NCI-H187 (cell line): Measurements from ENCODE around the gene MRPS34.

ENCODE experiments used
- DNase-seq, 2 experiments: peaks; one replicate each; lab custom pipeline; 2025; lab: John Stamatoyannopoulos, UW

Gene MRPS34

DNA sequence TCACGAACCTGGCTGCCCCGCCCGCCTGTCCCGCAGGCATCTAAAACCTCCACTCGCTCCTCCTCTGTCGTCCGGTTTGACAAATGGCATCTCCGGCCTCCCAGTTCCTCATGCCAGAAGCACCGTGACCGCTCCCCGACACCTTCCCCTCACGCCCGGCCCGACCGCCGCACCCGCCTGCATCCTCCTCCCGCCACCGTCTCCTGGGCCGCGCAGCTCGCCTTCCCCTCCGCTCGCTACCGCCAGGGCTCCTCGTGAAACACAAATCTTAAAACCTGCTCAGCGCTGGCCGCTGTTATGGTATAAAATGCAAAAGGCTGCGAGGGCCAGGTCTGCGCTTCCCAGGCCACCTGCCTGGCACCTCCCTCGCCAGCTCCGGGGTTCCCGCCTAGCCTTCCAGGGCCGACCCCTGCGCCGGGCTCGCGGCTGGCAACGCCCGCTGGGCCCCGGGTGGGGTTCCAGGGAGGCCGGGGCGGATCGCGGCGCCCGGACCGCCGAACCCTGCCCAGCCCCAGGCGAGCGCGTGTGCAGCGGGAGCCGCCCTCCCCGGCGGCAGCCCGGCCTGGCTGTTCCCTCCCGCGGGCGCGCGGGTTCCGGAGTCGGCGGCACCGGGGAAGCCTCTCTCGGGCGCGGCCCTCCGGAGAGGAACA lies 8.9 kb upstream of the MRPS34 start:
- no peak for DNase-seq

DNA sequence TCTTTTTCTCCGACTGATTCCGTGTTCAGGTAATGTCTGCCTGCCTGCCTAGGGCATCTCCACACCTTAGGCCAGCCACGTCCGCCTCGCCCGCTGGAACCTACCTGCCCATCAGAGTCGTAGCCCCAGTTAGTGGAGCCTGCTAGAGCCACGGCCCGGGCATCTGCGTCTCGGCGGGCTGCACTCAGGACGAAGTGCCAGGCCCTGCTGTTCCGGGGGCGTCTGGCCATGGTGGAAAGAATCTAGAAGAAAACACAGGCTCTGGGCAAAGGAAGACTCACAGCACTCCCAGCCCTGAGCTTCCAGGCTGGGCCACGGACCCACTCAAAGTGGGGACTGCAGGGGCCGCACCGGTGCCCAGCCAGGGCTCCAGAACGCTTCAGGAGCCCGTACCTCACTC lies 8.3 kb upstream of the MRPS34 start:
- no peak for DNase-seq

GRCh38 chr16:1780677-1781072 lies 7.7 kb upstream of the MRPS34 start:
- DNase-seq = no peak

DNA sequence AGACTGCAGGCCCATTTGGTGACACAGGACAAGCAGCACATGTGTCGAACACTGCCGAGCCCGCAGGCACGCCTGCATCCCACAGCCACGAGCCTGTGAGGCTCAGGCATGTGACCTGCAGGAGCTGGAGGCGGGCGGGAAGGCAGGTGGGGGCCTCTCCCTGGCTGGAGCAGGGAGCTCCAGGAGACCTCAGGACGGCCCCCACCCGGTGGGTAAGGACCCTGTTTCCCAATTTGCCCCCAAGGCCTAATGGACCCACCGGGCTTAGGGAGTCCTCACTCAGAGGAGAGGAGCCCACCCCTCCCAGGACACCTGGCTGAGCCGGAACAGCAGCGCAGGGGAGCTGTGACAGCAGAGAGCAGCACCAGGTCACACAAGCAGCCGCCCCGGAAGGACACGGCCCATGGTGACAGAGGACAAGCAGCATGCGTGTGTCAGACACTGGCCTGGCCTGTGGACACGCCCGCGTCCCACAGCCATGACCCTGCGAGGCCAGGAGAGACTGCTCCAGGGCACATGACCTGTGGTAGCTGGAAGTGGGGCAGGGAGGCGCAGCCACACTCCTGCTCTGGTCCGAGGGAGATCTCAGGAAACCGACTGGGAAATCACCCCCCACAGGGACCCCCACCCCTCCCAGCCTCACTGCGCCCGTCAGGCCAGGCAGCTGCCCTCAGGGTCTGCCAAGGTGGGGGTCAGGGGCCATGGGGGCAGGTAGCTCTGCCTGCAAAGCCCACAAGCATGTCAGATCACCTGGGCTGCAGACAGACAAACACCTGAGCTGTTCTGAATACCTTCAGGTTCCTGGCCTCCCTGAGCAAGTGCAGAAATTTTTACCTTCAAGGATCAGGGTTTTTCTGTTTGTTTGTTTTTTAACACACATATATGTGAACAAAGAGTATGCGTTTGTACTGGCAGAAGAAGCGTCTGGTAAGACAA lies 7.1 kb upstream of the MRPS34 start:
- no peak for DNase-seq

GRCh38 chr16:1779234-1779701 lies 6.3 kb upstream of the MRPS34 start:
- no peak for DNase-seq

DNA sequence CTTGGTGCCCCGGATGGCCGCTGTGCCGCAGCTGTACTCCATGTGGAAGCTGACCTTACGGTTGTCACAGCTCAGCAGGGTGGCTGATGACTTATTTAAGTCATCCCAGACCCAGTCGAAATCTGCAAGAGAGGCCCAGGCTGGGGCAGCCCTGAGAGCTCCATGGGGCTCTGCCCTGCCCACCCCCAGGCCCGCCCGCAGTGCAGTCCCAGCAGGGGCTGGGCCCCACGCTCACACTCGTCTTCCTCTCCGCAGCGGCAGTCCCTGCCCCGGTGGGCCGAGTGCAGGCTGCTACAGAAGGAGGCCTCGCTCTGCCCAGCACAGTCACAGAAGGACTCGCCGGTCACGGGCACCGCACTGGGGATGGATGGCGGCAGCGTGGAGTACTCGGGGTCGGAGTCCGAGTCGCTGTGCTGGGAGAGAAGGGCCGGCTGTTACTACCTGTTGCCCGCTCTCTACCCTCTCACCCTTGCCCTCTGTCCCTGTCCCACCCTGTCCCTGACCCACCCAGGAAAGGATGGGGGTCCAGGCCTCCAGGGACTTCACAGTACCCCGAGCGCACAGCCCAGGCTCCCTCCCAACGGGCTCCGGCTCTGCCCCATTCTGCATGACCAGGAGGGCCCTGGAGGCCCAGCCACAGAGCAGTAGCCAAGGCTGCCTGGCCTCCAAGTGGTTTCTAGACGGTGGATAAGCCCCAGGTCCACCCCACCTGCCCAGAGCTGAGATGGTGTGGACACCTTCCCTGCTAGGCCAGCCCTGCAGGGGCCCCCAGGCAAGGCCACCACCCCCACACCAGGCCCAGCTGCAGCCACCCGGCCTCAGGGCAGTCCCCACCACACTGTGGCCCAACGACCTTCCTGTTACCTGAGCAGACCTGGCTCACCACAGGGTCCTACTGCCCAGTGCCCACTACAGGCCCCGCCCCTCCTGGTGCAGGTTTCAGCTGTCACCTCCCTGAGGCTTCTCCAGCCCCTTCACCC lies 5.6 kb upstream of the MRPS34 start:
- no peak for DNase-seq

GRCh38 chr16:1777375-1778199 lies 4.7 kb upstream of the MRPS34 start:
- DNase-seq = no peak

- no peak for DNase-seq
Observed at GRCh38 chr16:1776991-1777374, 4.0 kb upstream of the MRPS34 start.

GRCh38 chr16:1776672-1776955 lies 3.7 kb upstream of the MRPS34 start:
- no peak for DNase-seq

- DNase-seq = no peak
Observed at GRCh38 chr16:1775846-1776671, 3.1 kb upstream of the MRPS34 start.

DNA sequence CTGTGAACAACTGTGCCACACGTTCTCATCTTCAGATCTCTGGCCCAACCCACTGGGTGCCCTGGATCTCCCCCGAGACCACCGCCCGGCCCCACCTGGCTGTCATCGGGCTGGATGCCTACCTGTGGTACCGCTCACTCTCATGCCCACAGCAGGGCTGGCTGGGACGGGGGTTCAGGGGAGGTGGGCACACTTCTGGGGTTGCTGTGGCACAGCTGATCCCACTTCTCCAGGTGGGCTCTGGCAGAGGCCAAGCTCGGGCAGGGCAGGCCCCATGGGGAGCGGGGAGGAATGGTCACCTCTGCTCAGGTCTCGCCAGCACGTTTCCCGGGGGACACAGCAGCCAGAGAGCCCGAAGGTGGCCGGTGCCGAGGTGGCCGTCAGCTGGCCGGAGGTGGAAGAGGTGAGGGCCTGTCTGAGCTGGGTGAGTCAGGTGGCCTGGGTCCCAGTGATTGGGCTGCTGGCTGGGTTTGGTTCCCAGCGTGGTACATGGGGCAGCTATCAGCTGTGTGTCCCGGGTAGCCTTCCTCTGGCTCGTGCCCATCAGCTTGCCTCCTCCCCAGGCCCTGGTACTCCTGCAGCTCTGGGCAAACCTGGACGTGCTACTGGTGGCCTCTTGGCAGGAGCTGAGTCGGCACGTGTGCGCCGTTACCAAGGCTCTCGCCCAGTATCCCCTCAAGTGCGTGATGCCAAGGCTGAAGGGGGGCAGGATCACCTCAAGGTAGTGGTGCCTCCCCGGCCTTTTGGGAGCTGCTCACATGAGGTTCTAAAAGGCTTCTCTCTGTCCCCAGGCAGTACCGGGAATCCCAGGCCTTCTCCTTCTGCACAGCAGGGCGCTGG lies 2.3 kb upstream of the MRPS34 start:
- DNase-seq = no peak

DNA sequence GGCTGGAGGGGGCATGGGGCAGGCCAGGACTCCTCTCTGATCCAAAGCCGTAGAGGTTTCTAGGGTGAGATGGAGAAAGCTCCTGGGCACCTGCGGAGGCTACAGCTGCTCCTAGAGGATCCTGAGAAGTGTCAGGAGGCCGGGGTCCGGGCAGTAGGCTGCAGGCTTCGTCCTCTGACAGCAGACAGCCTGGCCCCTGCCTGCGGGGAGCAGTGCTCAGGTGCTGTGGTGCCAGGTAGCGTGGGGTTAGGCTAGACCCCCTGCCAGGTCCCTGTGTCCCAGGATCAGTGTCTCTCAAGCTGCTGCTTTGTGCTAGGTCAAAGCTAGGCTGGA lies 1.5 kb upstream of the MRPS34 start:
- no peak for DNase-seq

DNA sequence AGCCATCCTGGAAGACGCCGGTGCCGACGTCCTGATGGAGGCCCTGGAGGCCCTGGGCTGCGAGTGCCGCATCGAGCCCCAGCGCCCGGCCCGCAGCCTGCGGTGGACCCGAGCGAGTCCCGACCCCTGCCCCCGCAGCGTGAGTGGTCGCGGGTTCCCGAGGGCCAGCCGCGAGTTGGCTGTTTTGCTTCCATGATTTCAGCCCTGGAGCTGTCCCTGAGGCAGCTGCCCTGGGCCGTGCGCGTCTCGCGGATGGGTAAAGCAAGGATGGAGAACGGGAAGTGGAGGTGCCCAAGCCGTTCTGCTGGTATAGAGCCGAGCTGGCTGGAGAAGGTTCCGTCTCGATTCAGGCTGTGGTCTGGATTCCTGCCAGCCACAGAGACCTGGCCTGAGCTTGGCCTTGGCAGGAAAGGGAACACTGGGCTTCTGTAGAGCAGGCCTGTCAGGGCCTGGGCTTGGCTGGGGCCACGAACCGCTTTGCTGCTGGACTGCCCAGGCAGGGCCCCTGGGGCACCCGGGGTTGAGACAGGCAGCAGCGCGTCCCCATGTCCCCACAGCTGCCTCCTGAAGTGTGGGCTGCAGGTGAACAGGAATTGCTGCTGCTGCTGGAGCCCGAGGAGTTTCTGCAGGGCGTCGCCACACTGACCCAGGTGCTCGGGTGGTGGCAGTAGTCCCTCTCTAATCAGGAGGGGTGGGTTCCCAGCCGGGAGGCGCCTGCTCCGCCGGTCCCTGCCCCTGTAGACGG lies 941 bp upstream of the MRPS34 start:
- DNase-seq = no peak

DNA sequence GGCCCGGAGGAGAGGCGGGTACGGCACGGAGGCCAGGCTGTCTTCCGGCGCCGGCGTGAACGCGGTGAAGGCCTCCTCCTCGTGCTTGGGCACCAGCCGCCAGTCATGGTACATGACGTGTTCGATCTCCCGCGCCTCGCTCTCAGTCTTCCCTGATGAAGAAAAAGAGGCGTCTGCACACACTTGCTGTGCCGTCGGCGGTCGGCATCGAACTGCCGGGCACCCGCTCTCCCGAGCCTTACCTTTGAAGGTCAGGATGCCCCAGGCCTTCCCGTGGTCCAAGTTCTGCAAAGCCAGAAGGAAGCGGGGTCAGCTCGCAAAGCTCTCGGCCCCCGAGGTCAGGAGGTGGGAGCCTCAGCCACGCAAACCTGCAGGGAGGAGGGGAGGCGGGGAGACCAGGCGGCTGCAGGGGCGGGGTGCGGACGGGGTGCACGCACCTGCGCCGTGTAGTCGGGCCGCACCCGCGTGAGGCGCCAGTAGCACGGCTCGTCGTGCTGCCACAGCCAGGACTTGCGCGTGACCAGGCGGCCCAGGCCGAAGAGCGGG lies 499 bp downstream of the MRPS34 start, which contains the start of gene EME2:
TSS of gene EME2 (plus strand) at position 449 of the 546 bp plus-strand sequence. CDS start 418 bp downstream, outside the sequence.
- no peak for DNase-seq

DNA sequence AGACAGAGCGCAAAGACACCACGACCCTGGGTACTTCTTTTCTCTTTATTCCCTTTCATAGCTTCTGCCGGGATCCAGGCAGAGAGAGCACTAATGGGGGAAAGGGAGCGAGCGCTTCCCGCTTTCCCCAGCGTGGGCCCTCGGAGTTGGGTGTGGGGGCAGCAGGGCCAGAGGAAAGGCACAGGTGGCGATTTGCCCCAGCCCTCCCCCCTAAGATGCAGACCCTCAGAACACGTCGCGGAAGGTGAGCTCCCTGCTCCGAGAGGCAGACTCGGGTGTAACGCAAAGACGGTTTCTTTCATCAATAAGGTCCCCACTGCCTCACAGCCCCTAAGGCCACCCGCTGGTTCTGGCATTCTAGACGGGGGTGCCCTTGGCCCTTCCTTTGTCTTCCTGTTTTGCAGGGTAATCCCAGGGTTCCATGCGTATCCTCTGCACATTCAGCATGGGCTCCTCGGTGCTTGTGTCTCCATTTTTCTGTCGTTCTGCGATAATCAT lies 1.0 kb downstream of the MRPS34 start:
- no peak for DNase-seq

- DNase-seq = peak; percentile 49 to 75
Observed at GRCh38 chr16:1771188-1771863, 1.6 kb downstream of the MRPS34 start, which contains the start of gene NME3. NME3 (minus strand) TSS chr16:1771543; CDS start chr16:1771534, 9 bp downstream.

DNA sequence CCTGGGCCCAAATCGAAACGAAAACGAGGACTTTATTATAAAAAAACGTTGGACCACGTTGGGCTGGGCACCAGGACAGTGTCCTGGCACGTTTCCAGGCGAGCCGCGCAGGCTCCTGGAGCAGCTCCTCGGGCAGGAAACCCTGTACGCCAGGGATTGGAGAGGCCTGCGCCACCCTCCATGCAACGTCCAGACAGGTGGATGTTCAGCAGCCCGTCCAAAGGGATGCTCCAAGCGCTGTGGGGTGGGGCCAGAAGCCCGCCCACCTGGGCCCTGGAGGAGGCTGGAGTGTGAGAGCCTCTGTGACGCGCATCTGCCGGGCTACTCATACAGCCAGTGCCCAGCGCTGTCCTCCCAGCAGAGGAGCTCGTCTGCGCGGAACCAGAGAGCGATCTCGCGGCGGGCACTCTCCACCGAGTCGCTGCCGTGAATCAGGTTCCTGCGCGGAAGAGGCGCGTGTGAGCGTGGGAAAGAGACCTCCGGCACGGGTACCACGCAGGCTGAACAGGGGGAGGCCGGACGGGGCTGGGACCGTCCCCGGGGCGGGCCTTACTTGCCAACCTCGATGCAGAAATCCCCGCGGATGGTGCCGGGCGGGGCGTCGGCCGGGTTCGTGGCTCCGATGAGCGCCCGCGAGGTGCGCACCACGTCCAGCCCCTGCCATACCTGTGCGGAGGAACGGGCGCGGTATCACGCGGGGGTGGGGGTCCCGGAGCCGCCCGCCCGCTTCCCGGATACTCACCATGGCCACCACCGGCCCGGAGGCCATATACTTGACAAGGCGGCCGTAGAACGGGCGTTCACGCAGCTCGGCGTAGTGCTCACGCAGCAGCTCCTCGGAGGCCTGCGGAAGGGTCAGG lies 2.4 kb downstream of the MRPS34 start:
- peak; percentile 88 to 95 for DNase-seq
